Panc1 (cell line): ENCODE results near the gene MYH11. TPM values are rescaled to one million over a fixed set of nuclear protein-coding genes. Genes with fewer than 3 reads are reported as not detected.

Source experiments
- ATAC-seq: fragments of 200-7000 bp; cut with Tn5 transposase; 2 replicates; pipeline ENCODE4 v1.9.1; 2020; ENCODE audit warnings: mild to moderate bottlenecking, moderate library complexity
- BruUV-seq: library from RNA; stranded (reverse); fragments of 400-500 nt; replicated peaks from 2 replicates; lab custom pipeline; 2021; lab: Mats Ljungman, UMichigan
- CTCF ChIA-PET: fragments of 300-600 bp; sonication (Branson Sonifier 250); formaldehyde crosslinking; loops from one replicate; lab custom pipeline; 2022; ENCODE audit warnings: antibody characterized with exemption; lab: Charles Lee
- POLR2A ChIA-PET: fragments of 300-600 bp; sonication (Branson Sonifier 250); formaldehyde crosslinking; loops from one replicate; lab custom pipeline; 2022; ENCODE audit warnings: antibody characterized with exemption; lab: Charles Lee
- DNase-seq: peaks from one replicate; pipeline ENCODE4 v3.0.0-alpha.2; 2010; ENCODE audit warnings: low read depth, low spot score
- H3K27ac ChIP-seq: 2 replicates; pipeline ENCODE4 v1.5.1; 2011; ENCODE audit warnings: mild to moderate bottlenecking, low read length, inconsistent platforms
- H3K27me3 ChIP-seq: fragments of 200-500 bp; sonication (Bioruptor generic); 2 replicates; pipeline ENCODE4 v1.6.0; 2014; ENCODE audit warnings: low read length, inconsistent platforms; ENCODE audit not compliant: control insufficient read depth, insufficient read depth
- H3K36me3 ChIP-seq: fragments of 200-500 bp; sonication (Bioruptor generic); 2 replicates; pipeline ENCODE4 v1.5.1; 2014; ENCODE audit warnings: inconsistent platforms, mild to moderate bottlenecking, low read length, moderate library complexity; ENCODE audit not compliant: control insufficient read depth, insufficient read depth
- H3K4me1 ChIP-seq: 2 replicates; pipeline ENCODE4 v1.5.1; 2011; ENCODE audit warnings: inconsistent platforms, mild to moderate bottlenecking, low read length, moderate library complexity; ENCODE audit not compliant: control insufficient read depth, insufficient read depth
- H3K4me3 ChIP-seq, 2 experiments: 2 replicates each; pipeline ENCODE4 v1.5.1; 2011 to 2012; ENCODE audit warnings: low read depth in 2 of 2, low read length in 2 of 2, mild to moderate bottlenecking in 2 of 2, inconsistent platforms in 1 of 2, moderate library complexity in 1 of 2
- H3K9me3 ChIP-seq: fragments of 200-500 bp; sonication (Bioruptor generic); 2 replicates; pipeline ENCODE4 v1.5.1; 2014; ENCODE audit warnings: low read depth, mild to moderate bottlenecking, inconsistent platforms, low read length, moderate library complexity; ENCODE audit not compliant: control insufficient read depth, insufficient read depth
- POLR2AphosphoS5 ChIP-seq: IDR thresholded peaks from 2 replicates; pipeline ENCODE4 v1.6.1; 2012; ENCODE audit warnings: mild to moderate bottlenecking, low read depth, low read length, moderate library complexity
- SIN3A ChIP-seq: IDR thresholded peaks from 2 replicates; pipeline ENCODE4 v1.6.1; 2012; ENCODE audit warnings: low read depth, mild to moderate bottlenecking, low read length, moderate library complexity, borderline replicate concordance; ENCODE audit not compliant: insufficient read depth
- TCF7L2 ChIP-seq: IDR thresholded peaks from 2 replicates; pipeline ENCODE4 v1.6.1; 2011; ENCODE audit warnings: mild to moderate bottlenecking, low read depth, low read length, inconsistent platforms
- in situ Hi-C: cut with HindIII; loops from 2 replicates; pipeline ENCODE4 v1.10.0; 2016; ENCODE audit warnings: low sequenced_read_pairs, low pct_unique_long_range_greater_than_20kb
- intact Hi-C: fragments of 100-400 bp; cut with micrococcal nuclease; formaldehyde crosslinking; loops from one replicate; pipeline ENCODE4 v1.10.0; 2022; ENCODE audit not compliant: unreplicated experiment
- total RNA-seq: library from RNA; stranded (reverse); gene quantifications from one replicate; pipeline ENCODE4 v1.2.1, GENCODE V29; 2021; ENCODE audit not compliant: unreplicated experiment
- TF ChIP-seq, protein P1 (sequence below), 2 experiments: IDR thresholded peaks; 2 replicates each; pipeline ENCODE4 v1.6.1; 2011 to 2012; ENCODE audit warnings: low read depth in 2 of 2, control low read depth in 1 of 2, low read length in 1 of 2, mild to moderate bottlenecking in 1 of 2, moderate library complexity in 1 of 2; ENCODE audit not compliant: insufficient read depth in 1 of 2
- TF ChIP-seq, protein P2 (sequence below): fragments of 450-650 bp; IDR thresholded peaks from 2 replicates; pipeline ENCODE4 v1.5.1; 2017; ENCODE audit warnings: mild to moderate bottlenecking

MYH11 gene
- total RNA-seq, 1 experiment from 2014 or later: 0.51 TPM

DNA sequence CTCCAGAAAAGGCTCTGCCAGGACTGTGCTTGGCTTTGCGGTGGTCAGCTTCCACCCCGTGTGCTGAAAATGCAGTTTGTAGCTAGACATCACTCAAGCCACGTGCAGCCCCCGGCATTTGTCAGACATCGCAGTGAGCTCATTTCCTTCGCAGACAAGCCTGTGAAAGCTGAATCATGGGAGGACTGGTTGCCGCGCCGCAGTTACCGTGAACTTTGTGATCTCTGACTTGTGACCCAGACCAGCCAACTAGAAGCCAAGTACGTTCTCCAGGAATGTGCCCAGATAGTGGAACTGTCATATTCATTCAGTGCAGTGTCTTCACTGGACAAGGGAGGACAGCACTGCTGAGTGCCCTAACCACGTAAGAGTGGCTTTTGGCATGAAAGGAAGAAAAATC lies 148.7 kb downstream of the MYH11 start:
- TF ChIP-seq, protein P1, sequence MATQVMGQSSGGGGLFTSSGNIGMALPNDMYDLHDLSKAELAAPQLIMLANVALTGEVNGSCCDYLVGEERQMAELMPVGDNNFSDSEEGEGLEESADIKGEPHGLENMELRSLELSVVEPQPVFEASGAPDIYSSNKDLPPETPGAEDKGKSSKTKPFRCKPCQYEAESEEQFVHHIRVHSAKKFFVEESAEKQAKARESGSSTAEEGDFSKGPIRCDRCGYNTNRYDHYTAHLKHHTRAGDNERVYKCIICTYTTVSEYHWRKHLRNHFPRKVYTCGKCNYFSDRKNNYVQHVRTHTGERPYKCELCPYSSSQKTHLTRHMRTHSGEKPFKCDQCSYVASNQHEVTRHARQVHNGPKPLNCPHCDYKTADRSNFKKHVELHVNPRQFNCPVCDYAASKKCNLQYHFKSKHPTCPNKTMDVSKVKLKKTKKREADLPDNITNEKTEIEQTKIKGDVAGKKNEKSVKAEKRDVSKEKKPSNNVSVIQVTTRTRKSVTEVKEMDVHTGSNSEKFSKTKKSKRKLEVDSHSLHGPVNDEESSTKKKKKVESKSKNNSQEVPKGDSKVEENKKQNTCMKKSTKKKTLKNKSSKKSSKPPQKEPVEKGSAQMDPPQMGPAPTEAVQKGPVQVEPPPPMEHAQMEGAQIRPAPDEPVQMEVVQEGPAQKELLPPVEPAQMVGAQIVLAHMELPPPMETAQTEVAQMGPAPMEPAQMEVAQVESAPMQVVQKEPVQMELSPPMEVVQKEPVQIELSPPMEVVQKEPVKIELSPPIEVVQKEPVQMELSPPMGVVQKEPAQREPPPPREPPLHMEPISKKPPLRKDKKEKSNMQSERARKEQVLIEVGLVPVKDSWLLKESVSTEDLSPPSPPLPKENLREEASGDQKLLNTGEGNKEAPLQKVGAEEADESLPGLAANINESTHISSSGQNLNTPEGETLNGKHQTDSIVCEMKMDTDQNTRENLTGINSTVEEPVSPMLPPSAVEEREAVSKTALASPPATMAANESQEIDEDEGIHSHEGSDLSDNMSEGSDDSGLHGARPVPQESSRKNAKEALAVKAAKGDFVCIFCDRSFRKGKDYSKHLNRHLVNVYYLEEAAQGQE (IDR thresholded peaks at IDR 0.05; ENCODE audit: insufficient read depth in 1 of 2, low read depth in 2 of 2, low read length in 1 of 2): no peak
- no peak for TF ChIP-seq TCF7L2
- TF ChIP-seq, protein P2, sequence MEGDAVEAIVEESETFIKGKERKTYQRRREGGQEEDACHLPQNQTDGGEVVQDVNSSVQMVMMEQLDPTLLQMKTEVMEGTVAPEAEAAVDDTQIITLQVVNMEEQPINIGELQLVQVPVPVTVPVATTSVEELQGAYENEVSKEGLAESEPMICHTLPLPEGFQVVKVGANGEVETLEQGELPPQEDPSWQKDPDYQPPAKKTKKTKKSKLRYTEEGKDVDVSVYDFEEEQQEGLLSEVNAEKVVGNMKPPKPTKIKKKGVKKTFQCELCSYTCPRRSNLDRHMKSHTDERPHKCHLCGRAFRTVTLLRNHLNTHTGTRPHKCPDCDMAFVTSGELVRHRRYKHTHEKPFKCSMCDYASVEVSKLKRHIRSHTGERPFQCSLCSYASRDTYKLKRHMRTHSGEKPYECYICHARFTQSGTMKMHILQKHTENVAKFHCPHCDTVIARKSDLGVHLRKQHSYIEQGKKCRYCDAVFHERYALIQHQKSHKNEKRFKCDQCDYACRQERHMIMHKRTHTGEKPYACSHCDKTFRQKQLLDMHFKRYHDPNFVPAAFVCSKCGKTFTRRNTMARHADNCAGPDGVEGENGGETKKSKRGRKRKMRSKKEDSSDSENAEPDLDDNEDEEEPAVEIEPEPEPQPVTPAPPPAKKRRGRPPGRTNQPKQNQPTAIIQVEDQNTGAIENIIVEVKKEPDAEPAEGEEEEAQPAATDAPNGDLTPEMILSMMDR: no peak
- TF ChIP-seq SIN3A: no peak
- no peak overlapping the region for H3K4me3 ChIP-seq
- no peaks in the 10 kb centered on the region for H3K36me3 ChIP-seq
- ATAC-seq (no peak), DNase-seq (no peak)
- H3K9me3 ChIP-seq: no peaks in the 10 kb centered on the region
- CTCF ChIA-PET: interaction anchor here (0.8 kb wide), 1 partner anchor 486 kb away, joined by 9 read pairs; no protein-coding TSS in a partner anchor
- in situ Hi-C loops: no loop called here
- BruUV-seq: no TSS peak
- no peak overlapping the region for H3K27ac ChIP-seq
- H3K27me3 ChIP-seq: no peaks in the 10 kb centered on the region
- intact Hi-C loops: no loop called here
- POLR2A ChIA-PET: interaction anchor here (0.6 kb wide), 1 partner anchor 12 kb away, joined by 4 read pairs; no protein-coding TSS in a partner anchor
- no peaks in the 10 kb centered on the region for H3K4me1 ChIP-seq

DNA sequence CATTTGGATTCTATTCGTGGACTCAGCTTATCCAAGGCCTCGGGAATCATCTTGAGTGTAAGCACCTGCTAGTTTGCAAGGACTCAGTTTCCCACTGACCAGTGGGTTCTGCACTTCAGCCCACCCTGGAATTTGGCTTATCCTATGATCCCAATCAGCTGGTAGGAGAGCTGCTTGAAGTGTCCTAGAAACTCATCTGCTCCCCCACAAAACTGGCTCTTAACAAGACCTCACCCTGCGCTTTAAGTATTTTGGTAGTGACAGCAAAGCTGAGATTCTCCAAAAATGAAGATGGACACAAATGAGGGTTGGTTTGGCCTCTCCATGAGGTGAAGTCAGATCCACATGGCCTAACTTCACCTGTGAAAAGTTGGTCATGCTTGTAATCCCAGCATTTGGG lies 149.5 kb downstream of the MYH11 start:
- CTCF ChIA-PET: no interaction called here

More for the DNA sequence above, 149.5 kb downstream of the MYH11 start:
- no peaks in the 10 kb centered on the region for H3K27me3 ChIP-seq
- H3K27ac ChIP-seq: no peak overlapping the region
- POLR2A ChIA-PET: no interaction called here
- no peak for ATAC-seq
- in situ Hi-C loops (no loop called here), intact Hi-C loops (no loop called here)
- H3K9me3 ChIP-seq: no peaks in the 10 kb centered on the region
- no peak overlapping the region for H3K4me3 ChIP-seq
- TF ChIP-seq, protein P1 (IDR thresholded peaks at IDR 0.05; ENCODE audit: insufficient read depth in 1 of 2, low read depth in 2 of 2, low read length in 1 of 2): no peak
- TF ChIP-seq, protein P2: no peak
- TF ChIP-seq POLR2AphosphoS5 (no peak), SIN3A (no peak), TCF7L2 (no peak)
- no peaks in the 10 kb centered on the region for H3K4me1 ChIP-seq
- no peak for DNase-seq
- no TSS peak for BruUV-seq
- no peaks in the 10 kb centered on the region for H3K36me3 ChIP-seq
